Mucosa of gallbladder (tissue), 1 donor: ENCODE measurements around the gene PSTPIP1. TPM values are rescaled to one million over a fixed set of nuclear protein-coding genes. Genes with fewer than 3 reads are reported as not detected.

Experiments used
- DNase-seq: peaks from one replicate; pipeline ENCODE4 v3.0.0-alpha.2; 2020; ENCODE audit warnings: low spot score
- total RNA-seq: library from RNA; stranded (reverse); gene quantifications from one replicate; pipeline ENCODE4 v1.2.1, GENCODE V29; 2021
- donor health status: DM: no; HTN: no; CAD: no.

PSTPIP1 gene
- total RNA-seq, 1 donor from 2014 or later = 16.3 TPM

DNA sequence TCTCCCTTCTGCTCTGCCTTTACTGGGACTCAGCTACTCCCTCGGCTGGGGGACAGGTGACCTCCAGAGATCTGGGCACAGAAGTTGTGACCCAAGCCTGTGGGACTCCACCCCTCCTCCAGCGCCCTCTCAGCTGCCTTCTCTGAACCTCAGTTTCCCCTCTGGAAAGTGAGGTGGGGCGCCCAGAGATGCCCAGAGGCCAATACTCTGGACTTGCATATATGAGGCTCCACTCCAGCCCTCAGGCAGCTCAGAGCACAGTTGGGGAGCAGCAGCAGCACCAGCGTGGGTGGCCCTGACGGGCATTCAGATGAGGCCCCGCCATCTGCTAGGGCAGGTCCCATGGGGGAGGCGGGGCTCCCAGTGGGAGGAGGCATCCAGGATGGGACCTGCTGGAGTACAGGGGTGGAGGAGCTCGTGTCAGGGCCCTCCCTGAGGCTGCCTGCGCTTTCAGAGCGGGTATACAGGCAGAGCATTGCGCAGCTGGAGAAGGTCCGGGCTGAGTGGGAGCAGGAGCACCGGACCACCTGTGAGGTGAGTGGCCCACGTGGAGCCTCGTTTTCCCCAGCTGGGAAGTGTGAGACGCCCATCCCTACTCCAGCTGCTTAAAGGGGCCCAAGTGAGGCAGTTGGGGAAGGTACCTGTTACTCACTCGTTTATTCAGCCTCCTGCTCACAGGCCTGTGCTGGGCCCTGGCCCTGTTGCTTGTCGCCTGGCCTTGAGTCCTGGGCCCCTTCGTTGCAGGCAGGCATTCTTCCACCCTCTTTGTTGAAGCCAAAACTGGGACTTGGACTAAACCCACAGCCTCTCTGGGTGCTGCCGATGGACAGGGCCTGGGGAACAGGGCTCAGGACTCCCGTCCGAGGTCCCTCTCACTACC is 35.4 kb downstream of the PSTPIP1 start:
- DNase-seq = no peak

DNA sequence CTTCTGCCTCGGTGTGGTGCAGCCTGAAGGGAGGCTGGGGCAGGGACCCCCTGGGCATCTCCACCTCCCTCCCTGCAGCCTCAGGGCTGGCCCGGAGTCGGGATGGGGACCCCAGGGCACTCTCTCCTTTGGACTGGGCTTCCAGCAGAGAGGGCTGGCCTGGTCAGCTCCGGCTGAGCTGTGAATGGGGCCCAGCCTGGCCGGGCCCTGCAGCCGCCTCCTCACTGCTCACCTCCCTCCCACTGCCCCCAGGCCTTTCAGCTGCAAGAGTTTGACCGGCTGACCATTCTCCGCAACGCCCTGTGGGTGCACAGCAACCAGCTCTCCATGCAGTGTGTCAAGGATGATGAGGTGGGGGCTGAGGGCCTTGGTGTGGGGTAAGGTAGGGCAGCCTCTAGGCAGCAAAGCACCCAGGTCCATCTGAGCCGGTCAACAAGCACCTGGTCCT is 36.0 kb downstream of the PSTPIP1 start:
- peak; percentile 8 for DNase-seq

DNA sequence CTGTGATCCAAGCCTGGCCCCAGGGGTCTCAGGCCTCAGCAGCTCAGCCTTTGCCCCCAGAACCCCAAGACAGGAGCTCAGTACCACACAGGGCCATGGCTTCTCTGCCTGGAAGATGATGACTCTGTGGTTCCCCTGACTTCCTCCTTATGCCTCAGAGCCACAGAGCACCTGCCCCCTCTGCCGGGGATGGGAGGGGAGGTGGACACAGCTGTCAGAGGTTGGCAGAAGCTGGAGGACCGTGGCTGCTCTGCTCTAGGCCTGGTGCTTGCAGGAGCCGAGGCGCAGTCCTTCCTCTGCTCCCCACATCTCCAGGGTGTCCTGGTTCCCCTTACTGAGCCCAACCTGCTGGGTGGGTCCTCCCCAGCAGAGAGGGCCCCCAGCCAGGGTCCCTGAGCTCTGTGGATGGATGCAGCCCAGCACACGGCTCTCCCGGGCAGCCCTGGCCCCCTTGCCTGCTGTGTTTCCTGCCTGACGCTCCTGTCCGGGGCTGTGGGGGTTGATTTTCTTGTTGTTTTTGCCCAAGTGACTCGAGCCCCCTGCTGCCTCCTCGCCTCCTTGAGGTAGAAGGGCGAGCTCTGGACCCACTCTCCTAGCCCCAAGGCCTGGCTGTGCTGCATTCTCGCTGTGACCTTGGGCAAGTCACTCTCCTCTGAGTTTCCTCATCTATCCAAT is 36.6 kb downstream of the PSTPIP1 start:
- no peak for DNase-seq

DNA sequence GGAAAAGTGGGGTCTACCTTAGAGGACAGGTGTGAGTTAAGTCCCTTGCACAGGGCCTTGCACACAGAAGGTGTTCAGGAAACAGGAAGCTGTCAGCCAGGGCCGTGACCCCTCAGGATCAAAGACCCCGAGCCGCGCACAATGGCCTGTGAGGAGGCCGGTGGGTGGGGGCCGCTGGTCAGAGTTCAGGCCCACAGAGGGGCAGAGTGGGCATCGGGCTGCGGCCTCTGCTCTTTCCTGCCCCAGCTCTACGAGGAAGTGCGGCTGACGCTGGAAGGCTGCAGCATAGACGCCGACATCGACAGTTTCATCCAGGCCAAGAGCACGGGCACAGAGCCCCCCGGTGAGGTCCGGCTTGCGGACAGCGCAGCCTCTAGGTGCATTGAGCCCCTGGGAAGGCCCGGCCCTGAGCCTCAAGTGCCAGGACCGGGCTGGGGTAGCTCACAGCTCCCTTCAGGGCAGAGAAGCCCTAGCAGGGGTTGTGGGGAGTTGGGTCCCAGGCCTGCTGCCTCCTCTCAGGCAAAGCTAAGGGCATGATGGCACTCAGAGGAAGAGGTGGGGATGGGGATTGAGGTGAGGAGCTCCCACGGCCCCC is 37.2 kb downstream of the PSTPIP1 start:
- peak; percentile 10 for DNase-seq

DNA sequence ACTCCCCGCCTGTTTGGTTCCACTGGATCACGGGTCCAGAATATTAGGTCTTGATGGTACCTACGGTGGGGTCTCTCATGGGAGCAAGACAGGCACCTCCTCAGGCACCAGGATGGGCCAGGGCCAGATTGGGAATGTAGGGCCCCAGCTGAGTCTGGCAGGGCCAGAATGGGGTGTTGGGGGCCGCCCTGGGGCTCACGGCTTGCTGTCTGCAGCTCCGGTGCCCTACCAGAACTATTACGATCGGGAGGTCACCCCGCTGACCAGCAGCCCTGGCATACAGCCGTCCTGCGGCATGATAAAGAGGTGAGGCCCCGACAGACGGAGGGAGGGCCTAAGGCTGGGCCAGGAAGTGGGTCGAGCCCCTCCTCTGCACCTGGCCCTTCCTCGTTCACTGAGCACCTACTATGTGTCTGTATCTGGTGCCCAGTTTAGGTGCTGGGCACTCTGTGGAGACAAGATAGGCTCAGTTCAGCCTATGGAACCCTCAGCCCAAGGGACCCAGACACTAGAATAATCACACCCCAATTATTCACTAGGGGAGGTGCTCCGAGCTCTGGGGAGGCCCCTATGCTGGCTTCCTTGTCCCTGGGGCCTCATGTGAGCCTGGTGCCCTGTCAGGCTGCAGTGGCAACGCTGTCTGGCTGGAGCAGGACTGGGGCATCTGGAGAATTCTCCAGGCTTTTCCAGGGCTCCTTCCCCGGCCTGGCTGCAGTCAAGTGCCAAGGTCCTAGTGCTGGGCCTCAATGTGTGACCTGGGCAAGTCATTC is 37.9 kb downstream of the PSTPIP1 start:
- DNase-seq = peak; percentile 9

DNA sequence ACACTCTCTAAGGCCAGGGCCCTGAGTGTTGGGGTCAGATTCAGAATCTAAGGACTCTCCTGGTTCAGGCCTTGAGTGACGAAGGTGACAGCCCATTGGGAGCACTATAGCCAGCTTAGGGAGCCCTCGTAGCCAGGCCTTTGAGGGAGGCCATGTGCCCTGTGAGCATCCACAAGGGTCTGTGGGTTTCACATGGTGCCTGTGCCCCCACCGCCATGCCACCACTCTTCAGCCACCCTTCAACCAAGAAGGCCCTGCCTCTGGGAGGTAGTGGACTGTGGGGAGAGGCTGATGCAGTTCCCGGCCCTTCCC is 38.4 kb downstream of the PSTPIP1 start:
- no peak for DNase-seq

DNA sequence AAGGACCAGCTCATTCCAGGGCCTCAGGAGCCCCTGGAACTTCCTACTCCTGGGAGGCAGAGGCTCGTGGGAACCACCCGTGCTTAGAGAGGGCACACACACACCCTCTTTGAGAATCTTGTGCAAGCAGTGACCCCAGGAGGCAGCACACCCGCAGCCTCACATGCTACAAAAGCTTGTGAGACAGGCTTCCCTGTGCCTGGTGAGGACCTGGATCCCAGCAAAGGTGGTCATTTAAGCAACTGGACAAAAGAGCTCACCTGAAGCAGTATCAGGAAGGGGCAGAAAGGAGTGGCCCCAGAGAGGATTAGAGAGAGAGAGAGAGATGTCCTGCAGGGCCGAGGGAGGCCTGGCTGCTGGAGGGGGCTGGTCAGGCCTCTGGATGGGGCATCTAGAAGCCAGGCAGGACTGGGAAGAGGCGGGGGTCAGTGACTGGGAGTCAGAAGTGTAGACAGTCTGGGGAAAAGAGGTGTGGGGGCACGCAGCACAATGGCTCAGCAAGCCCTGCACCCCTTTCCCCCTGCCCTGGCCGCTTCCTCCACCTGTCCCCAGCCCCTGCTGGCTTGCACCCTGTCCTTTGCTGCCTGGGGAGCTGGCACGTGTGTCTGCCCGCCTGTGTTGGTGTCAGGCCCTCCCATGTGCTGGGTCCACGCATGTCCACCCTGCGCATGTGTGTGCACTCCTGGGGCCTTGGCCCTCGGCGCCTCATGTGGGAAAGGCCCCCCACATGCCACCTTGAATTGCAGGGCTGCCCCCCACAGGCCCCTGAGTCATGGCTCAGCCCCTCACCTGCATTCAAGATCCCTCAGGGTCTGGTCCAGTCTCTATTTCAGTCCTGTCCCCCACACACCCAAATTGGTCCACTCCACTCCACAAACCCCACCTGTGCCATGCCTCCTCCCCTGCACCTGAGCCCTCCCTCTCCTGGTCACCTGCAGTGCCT is 39.1 kb downstream of the PSTPIP1 start:
- DNase-seq = no peak

DNA sequence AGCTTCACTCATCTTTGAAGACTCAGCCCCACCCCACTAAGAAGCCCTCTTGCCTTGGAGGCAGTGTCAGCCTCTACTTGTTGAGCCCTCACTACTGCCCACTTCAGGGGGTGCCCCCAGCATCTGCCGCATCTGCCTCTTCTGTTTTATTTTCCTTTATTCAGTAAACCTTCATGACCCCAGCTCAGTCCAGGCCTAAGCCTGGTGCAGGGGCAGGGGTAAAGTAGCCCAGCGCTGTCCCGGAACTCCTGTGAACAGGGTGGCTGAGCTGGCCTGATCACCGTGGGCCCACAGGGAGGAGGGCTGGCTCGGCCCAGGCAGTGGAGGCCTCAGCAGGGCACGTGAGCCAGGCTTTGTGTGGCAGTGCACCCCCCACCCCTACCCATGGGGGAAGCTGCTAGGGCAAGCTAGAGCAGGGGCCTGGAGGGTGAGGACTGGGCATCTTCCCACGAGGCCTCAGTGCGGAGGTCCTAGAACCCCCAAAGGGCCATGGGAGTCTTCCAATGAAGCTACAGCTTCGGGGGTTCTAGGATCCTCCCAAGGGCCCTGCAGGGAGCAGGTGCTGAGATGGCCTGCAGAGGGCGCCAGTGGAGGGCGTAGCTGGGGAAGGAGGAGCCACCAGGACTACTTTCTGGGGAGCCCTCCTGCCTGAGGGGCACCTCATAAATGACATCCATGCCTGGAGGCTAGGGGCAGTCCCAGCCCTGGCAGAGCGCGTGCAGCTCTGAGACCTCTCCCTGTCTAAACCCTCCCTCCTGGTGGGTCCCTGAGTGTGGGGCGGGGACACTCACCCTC is 40.0 kb downstream of the PSTPIP1 start:
- peak; percentile 10 for DNase-seq

DNA sequence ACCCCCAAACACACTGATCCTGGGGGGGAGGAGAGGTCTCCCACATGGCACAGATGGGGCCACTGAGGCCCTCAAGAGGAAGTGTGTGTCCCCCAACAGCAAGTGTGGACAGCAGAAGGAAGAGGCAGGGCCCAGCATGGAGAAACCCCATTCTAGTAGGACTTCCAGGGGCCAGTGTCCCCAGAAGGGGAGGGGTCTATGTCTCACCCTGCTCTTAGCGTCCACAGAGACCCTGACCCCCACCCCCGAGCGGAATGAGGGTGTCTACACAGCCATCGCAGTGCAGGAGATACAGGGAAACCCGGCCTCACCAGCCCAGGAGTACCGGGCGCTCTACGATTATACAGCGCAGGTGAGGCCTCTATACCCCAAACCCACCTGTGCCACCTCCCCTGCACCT is 40.7 kb downstream of the PSTPIP1 start:
- peak; percentile 9 for DNase-seq

DNA sequence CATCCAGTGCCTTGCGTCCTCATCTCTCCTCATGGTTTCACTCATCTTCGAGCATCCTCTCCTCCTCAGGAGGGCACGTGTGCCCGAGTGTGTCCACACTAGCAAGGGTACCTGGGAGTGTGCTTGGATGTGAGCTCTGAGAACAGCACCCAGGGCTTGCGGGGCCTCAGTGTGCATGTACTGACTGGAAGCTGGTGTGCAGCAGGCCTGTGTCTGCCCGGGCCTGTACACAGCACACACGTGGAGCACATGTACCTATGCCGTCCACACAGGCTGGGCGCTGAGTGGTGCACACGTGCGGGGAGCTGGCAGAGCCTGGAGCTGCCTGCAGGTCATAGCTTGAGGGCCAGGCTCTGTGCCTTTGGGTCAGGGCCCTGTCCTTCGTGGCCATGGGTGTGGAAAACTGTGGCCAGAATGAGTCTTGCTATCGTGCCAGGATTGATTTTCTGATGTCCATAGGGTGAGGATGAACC is 41.1 kb downstream of the PSTPIP1 start:
- DNase-seq = peak; percentile 9

DNA sequence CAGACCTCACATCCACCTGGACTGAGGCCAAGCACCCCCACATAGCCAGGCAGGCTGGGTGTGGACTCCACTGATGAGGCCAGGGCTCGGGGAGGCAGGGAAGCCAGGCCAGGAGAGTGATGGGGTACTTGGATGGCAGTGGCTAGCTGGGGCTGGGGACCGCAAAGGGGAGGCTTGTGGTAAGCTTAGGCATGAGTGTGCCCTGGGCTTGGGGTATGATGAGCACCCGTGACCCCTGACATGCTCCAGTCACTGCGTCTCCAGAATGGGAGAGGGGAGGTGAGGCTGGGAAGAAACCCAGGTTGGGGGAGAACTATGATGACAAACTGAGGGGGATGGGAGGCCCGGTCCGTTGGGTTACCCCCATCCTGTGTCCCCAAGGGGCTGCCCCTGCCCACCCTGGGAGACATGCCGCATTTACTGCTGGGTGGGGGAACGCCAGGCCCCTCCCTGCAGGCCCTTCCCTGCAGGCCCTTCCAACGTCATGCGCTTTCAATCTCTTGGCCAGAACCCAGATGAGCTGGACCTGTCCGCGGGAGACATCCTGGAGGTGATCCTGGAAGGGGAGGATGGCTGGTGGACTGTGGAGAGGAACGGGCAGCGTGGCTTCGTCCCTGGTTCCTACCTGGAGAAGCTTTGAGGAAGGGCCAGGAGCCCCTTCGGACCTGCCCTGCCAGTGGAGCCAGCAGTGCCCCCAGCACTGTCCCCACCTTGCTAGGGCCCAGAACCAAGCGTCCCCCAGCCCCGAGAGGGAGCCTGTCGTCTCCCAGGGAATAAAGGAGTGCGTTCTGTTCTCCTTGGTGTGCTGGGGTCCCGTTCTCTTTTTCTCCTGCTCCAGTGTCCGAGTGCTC is 41.8 kb downstream of the PSTPIP1 start:
- DNase-seq = peak; percentile 9

DNA sequence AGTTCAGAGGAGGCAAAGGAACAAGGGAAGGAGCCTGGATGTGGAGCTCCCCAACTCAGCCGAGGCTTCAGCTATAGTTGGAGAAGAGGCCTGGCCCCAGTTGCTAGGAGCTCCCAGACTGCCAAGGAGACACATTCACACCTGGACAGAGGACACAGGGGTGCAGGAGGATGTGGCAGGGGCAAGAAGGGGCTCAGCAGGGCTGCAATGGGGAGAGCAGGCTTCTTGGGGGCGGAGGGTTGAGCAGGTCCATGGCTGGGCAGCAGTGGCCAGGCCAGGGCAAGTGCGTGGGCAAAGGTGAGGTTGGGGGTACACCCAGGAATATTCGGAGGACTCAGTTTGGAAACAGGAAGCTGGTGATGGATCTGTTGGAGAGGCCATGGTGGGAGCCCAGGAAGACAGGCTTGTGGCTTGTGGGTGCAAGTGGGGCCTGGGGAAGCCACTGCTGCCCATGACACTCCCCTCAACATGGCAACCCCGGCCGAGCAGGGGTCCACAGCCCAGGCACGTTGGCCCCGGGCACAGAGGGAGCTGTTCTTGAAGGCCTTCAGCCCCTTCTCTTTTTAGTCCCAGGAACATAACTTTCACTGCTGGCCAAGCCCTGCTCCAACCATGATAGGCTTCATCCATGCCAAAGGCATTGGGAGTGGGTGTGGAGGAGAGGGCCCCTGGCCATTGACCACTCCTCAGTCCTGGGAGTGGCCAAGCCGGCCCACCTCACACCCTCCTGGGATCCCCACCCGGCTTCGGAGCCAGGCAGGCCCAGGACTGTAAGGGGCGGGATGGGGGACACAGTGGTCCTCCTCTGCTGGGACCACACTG is 42.7 kb downstream of the PSTPIP1 start:
- DNase-seq = no peak

DNA sequence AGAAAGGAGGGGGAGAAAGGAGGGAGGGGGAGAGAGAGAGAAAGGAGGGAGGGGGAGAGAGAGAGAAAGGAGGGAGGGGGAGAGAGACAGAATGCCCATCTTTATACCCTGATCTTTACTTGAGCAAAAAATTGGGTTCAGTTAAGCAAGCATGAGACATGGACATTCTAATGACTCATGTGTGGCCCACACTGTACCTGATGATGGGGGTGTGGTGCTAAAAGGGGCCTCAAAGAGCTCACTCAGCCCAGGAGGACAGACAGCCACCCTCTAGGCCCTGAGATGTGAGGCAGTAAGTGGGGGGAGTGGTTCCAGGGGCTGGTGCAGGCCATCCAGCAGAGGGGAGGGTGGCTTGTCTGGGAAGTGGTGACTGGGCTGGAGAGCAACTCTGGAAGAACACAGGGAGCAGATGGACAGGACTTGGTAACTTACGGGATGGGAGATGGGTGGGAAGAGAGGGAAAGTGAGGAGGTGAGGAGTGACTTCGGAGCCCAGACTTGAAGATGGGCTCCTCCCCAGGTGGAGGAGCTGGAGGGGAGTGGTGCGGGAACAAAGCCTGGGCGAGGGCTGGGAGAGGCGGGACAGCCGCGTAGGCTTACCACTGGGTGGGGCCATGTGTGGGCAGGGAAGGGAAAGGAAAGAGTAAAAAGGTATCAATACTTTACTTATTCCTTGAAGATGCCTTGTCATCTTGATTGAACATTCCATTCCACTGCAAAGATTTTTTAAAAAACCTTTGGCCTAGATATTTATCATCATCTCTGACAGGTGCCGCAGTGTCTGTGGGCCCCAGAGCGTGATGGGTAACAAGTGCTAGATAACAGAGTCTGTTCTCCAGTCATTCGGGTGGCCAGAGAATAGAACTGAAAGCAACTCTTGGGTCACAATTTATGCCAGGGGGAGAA is 43.6 kb downstream of the PSTPIP1 start:
- DNase-seq = no peak

DNA sequence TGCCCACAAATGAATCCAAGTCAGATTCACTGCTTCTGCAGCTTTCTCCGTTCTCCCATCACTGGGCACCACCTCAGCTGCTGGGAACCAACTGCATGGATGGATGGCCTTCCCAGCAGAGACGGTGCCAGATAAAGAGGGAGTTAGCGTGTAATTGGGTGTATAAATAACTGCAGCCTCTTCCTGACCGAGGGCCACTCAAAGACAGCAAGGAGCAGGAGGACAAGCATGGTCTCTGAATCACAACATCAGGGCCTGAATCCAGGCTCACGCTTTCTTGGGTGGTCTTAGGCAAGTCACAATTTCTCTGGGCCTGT is 44.2 kb downstream of the PSTPIP1 start:
- no peak for DNase-seq

DNA sequence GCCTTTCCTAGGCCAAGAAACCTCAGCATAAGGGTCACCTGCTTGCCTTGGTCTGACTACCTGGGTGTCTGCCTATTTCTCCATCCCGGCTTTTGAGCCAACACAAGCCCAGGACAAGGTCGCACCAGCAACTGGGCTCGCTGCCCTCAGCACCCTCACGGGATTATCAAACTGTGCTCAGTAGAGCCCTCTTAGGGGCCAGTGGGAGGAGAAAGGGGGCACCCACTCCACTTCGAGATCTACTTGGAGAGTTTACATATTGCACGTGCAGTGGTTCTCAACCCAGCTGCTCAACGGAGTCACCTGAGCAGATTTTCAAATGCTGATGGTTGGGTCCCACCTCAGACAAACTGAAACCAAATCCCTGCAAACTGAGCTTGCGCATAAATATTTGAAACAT is 44.9 kb downstream of the PSTPIP1 start:
- no peak for DNase-seq

DNA sequence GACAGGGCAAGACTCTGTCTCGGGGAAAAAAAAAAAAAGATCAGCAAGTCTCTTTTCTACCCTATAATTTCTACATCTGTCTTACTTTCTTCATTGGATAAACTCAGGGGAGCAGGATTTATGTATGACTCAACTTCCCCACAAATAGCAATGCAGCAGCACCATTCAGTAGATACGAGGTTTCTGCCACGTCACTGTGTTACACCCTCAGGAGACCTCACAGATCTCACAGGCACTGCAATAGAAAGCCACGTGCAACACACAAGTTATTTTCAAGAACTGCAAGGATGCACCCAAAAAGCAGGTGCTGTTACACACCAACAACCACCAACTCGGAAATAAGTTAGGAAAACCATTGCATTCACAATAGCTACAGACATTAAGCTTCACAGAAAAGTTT is 45.7 kb downstream of the PSTPIP1 start:
- DNase-seq = no peak

DNA sequence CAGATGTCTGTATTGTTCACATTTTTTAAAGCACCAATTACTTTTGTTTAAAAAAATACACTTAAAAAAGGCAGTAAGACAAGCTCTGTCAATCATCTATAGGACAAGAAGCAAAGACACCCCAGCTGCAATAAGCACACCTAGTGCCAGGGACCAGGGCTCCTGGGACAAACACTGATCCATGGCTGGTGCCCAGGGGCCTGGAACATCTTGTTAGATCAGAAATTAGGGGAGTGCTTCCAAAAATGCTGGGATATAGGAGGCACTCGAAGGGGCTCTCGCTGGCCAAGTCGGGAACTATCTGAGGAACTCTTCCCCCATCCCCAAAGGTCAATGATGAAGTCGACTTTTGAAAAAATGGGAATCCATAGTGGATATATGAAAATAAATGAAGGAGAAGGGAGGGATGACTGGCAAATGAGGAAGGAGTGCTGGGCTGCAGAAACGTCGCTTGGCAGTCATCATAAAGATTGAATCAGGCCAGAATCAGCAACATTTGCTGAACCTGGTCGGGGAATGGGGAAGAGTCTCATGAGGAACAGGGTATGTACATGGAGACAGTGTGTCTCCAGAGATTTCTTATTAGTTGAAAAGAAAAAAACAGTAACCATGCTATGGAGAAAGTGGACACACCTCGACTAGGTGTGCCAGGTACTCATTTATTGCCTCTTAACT is 47.5 kb downstream of the PSTPIP1 start:
- no peak for DNase-seq
